ENCODE results near the gene CDH26.
"Not testable (repeated sequence)": the region's sequence is repeated elsewhere in the genome, so short reads cannot be mapped to it uniquely, and the experiment has no call there.

CDH26 gene

GRCh38 chr20:60024245-60024644 lies 66.0 kb downstream of the CDH26 start:
- Mint-ChIP-seq H3K27me3 (no peaks in the 10 kb centered on the region), H3K4me1 (ENCODE audit: low read depth) (peaks cover 4% of the 10 kb centered on the region), H3K27ac (no peak overlapping the region), H3K9me3 (peaks cover 4% of the 10 kb centered on the region), H3K4me3 (no peak overlapping the region), H3K36me3 (ENCODE audit: low read depth) (no peaks in the 10 kb centered on the region)
- intact Hi-C loops (cut with micrococcal nuclease) = no loop called here

GRCh38 chr20:60024801-60025200 lies 66.6 kb downstream of the CDH26 start:
- Mint-ChIP-seq H3K27ac (no peak overlapping the region), H3K9me3 (no peaks in the 10 kb centered on the region), H3K27me3 (no peaks in the 10 kb centered on the region), H3K36me3 (ENCODE audit: low read depth) (no peaks in the 10 kb centered on the region), H3K4me1 (ENCODE audit: low read depth) (peaks cover 4% of the 10 kb centered on the region), H3K4me3 (no peak overlapping the region)
- intact Hi-C loops (cut with micrococcal nuclease) = no loop called here

- H3K4me1 Mint-ChIP-seq (ENCODE audit: low read depth) = peaks cover 4% of the 10 kb centered on the region
- no peak overlapping the region for H3K4me3 Mint-ChIP-seq
- intact Hi-C loops (cut with micrococcal nuclease) = no loop called here
- H3K36me3 Mint-ChIP-seq (ENCODE audit: low read depth) = no peaks in the 10 kb centered on the region
- H3K27me3 Mint-ChIP-seq = no peaks in the 10 kb centered on the region
- H3K9me3 Mint-ChIP-seq = no peaks in the 10 kb centered on the region
- H3K27ac Mint-ChIP-seq = no peak overlapping the region
Observed at GRCh38 chr20:60026010-60026409, 67.8 kb downstream of the CDH26 start.

- H3K4me3 Mint-ChIP-seq = no peak overlapping the region
- no peaks in the 10 kb centered on the region for H3K27me3 Mint-ChIP-seq
- intact Hi-C loops (cut with micrococcal nuclease) = no loop called here
- H3K9me3 Mint-ChIP-seq = peaks cover 3% of the 10 kb centered on the region
- H3K36me3 Mint-ChIP-seq (ENCODE audit: low read depth) = no peaks in the 10 kb centered on the region
- H3K4me1 Mint-ChIP-seq (ENCODE audit: low read depth) = no peaks in the 10 kb centered on the region
- no peak overlapping the region for H3K27ac Mint-ChIP-seq
Observed at GRCh38 chr20:60030471-60030870, 72.2 kb downstream of the CDH26 start.

GRCh38 chr20:60031107-60031506 lies 72.9 kb downstream of the CDH26 start:
- Mint-ChIP-seq H3K4me3 (no peak overlapping the region), H3K4me1 (ENCODE audit: low read depth) (no peaks in the 10 kb centered on the region), H3K27ac (no peak overlapping the region), H3K36me3 (ENCODE audit: low read depth) (no peaks in the 10 kb centered on the region), H3K9me3 (peaks cover 9% of the 10 kb centered on the region), H3K27me3 (no peaks in the 10 kb centered on the region)
- intact Hi-C loops (cut with micrococcal nuclease) = no loop called here

- Mint-ChIP-seq H3K36me3 (ENCODE audit: low read depth) (no peaks in the 10 kb centered on the region), H3K4me1 (ENCODE audit: low read depth) (peaks cover 8% of the 10 kb centered on the region), H3K27me3 (no peaks in the 10 kb centered on the region), H3K9me3 (peaks cover 16% of the 10 kb centered on the region), H3K27ac (no peak overlapping the region), H3K4me3 (no peak overlapping the region)
- intact Hi-C loops (cut with micrococcal nuclease) = no loop called here
Observed at GRCh38 chr20:60034231-60035110, 76.2 kb downstream of the CDH26 start.

GRCh38 chr20:60035486-60035885 lies 77.3 kb downstream of the CDH26 start:
- H3K27me3 Mint-ChIP-seq = no peaks in the 10 kb centered on the region
- no peak overlapping the region for H3K27ac Mint-ChIP-seq
- H3K36me3 Mint-ChIP-seq (ENCODE audit: low read depth) = no peaks in the 10 kb centered on the region
- H3K9me3 Mint-ChIP-seq = peaks cover 16% of the 10 kb centered on the region
- intact Hi-C loops (cut with micrococcal nuclease) = no loop called here
- no peak overlapping the region for H3K4me3 Mint-ChIP-seq
- peaks cover 8% of the 10 kb centered on the region for H3K4me1 Mint-ChIP-seq (ENCODE audit: low read depth)

- Mint-ChIP-seq H3K27me3 (no peaks in the 10 kb centered on the region), H3K9me3 (peaks cover 16% of the 10 kb centered on the region), H3K27ac (no peak overlapping the region), H3K4me3 (no peak overlapping the region), H3K36me3 (ENCODE audit: low read depth) (no peaks in the 10 kb centered on the region), H3K4me1 (ENCODE audit: low read depth) (peaks cover 8% of the 10 kb centered on the region)
- intact Hi-C loops (cut with micrococcal nuclease) = no loop called here
Observed at GRCh38 chr20:60036346-60036745, 78.1 kb downstream of the CDH26 start.

GRCh38 chr20:60036746-60037499 lies 78.7 kb downstream of the CDH26 start:
- intact Hi-C loops (cut with micrococcal nuclease) = no loop called here
- H3K4me1 Mint-ChIP-seq (ENCODE audit: low read depth) = peaks cover 12% of the 10 kb centered on the region

GRCh38 chr20:60038400-60039008 lies 80.3 kb downstream of the CDH26 start:
- Mint-ChIP-seq H3K36me3 (ENCODE audit: low read depth) (no peaks in the 10 kb centered on the region), H3K9me3 (peaks cover 16% of the 10 kb centered on the region), H3K4me1 (ENCODE audit: low read depth) (peaks cover 18% of the 10 kb centered on the region), H3K27me3 (no peaks in the 10 kb centered on the region), H3K4me3 (no peak overlapping the region), H3K27ac (no peak overlapping the region)
- intact Hi-C loops (cut with micrococcal nuclease) = no loop called here

More at GRCh38 chr20:60036746-60037499, 78.7 kb downstream of the CDH26 start:
- no peak overlapping the region for H3K27ac Mint-ChIP-seq
- no peak overlapping the region for H3K4me3 Mint-ChIP-seq
- H3K9me3 Mint-ChIP-seq = peaks cover 16% of the 10 kb centered on the region
- no peaks in the 10 kb centered on the region for H3K36me3 Mint-ChIP-seq (ENCODE audit: low read depth)
- no peaks in the 10 kb centered on the region for H3K27me3 Mint-ChIP-seq

GRCh38 chr20:60039526-60039925 lies 81.3 kb downstream of the CDH26 start:
- H3K4me1 Mint-ChIP-seq (ENCODE audit: low read depth) = peaks cover 18% of the 10 kb centered on the region
- H3K4me3 Mint-ChIP-seq = no peak overlapping the region
- H3K27ac Mint-ChIP-seq = no peak overlapping the region
- H3K36me3 Mint-ChIP-seq (ENCODE audit: low read depth) = no peaks in the 10 kb centered on the region
- intact Hi-C loops (cut with micrococcal nuclease) = no loop called here
- no peaks in the 10 kb centered on the region for H3K27me3 Mint-ChIP-seq
- H3K9me3 Mint-ChIP-seq = peaks cover 16% of the 10 kb centered on the region

- Mint-ChIP-seq H3K4me3 (no peak overlapping the region), H3K27me3 (no peaks in the 10 kb centered on the region), H3K27ac (no peak overlapping the region), H3K9me3 (peaks cover 12% of the 10 kb centered on the region), H3K4me1 (ENCODE audit: low read depth) (peaks cover 23% of the 10 kb centered on the region), H3K36me3 (ENCODE audit: low read depth) (no peaks in the 10 kb centered on the region)
- intact Hi-C loops (cut with micrococcal nuclease) = no loop called here
Observed at GRCh38 chr20:60040471-60041162, 82.4 kb downstream of the CDH26 start.

GRCh38 chr20:60041436-60042165 lies 83.4 kb downstream of the CDH26 start:
- H3K27ac Mint-ChIP-seq; H3K36me3 Mint-ChIP-seq (ENCODE audit: low read depth); H3K9me3 Mint-ChIP-seq; H3K27me3 Mint-ChIP-seq; H3K4me3 Mint-ChIP-seq; intact Hi-C loops (cut with micrococcal nuclease): not testable (repeated sequence)
- H3K4me1 Mint-ChIP-seq (ENCODE audit: low read depth) = peaks cover 33% of the 10 kb centered on the region

Data from dendritic cell treated with granulocyte-macrophage colony-stimulating factor and Interleukin-4, amounts not matched to agents 40 ng/mL and 50 ng/mL, for 4 days (primary cell).